Lower leg skin (tissue), 3 donors: ENCODE data around the gene BMP8A.

ENCODE experiments used
- POLR2A ChIP-seq, 2 donors: fragments of 450-650 bp; IDR thresholded peaks; one replicate each; pipeline ENCODE4 v1.6.1; 2016 to 2017; ENCODE audit warnings: antibody characterized with exemption in 2 of 2, mild to moderate bottlenecking in 1 of 2, moderate library complexity in 1 of 2
- TF ChIP-seq, protein P1 (sequence below), 3 donors: fragments of 450-650 bp; IDR thresholded peaks; one replicate each; pipeline ENCODE4 v1.5.1; 2016; ENCODE audit warnings: antibody characterized with exemption in 3 of 3, mild to moderate bottlenecking in 3 of 3, moderate library complexity in 2 of 3

DNA sequence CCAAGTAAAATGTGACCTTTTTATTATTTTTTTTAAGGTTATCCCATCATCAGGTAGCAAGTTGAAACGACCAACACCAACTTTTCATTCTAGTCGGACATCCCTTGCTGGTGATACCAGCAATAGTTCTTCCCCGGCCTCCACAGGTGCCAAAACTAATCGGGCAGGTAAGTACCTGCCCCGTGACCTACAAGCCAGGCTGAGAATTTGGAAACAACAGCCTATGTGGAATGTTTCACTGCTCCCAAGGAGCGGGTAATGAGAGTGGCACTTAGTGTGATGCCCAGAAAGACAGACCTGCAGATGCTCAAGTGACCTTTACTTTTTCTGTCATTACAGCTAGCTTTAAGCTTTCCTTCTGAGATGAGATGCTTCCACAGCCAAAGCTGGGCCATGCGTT lies 6.9 kb upstream of the BMP8A start:
- TF ChIP-seq POLR2A (IDR thresholded peaks at IDR 0.05), result no peak
- TF ChIP-seq, protein P1, sequence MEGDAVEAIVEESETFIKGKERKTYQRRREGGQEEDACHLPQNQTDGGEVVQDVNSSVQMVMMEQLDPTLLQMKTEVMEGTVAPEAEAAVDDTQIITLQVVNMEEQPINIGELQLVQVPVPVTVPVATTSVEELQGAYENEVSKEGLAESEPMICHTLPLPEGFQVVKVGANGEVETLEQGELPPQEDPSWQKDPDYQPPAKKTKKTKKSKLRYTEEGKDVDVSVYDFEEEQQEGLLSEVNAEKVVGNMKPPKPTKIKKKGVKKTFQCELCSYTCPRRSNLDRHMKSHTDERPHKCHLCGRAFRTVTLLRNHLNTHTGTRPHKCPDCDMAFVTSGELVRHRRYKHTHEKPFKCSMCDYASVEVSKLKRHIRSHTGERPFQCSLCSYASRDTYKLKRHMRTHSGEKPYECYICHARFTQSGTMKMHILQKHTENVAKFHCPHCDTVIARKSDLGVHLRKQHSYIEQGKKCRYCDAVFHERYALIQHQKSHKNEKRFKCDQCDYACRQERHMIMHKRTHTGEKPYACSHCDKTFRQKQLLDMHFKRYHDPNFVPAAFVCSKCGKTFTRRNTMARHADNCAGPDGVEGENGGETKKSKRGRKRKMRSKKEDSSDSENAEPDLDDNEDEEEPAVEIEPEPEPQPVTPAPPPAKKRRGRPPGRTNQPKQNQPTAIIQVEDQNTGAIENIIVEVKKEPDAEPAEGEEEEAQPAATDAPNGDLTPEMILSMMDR (IDR thresholded peaks at IDR 0.05), result no peak
